OCI-LY7 (cell line): ENCODE results near the gene ZNF182. TPM values are rescaled to one million over a fixed set of nuclear protein-coding genes. Genes with fewer than 3 reads are reported as not detected.
"Not testable (repeated sequence)": the region's sequence is repeated elsewhere in the genome, so short reads cannot be mapped to it uniquely, and the experiment has no call there.

Source experiments
- BruUV-seq: library from RNA; stranded (reverse); fragments of 400-500 nt; replicated peaks from 2 replicates; lab custom pipeline; 2021; lab: Mats Ljungman, UMichigan
- CTCF ChIA-PET: fragments of 300-600 bp; sonication (Branson Sonifier 250); formaldehyde crosslinking; loops from one replicate; lab custom pipeline; 2022; ENCODE audit warnings: antibody characterized with exemption; ENCODE audit not compliant: unreplicated experiment; lab: Charles Lee
- POLR2A ChIA-PET: fragments of 300-600 bp; sonication (Branson Sonifier 250); formaldehyde crosslinking; loops from one replicate; lab custom pipeline; 2022; ENCODE audit warnings: antibody characterized with exemption; lab: Charles Lee
- DNase-seq: peaks from one replicate; pipeline ENCODE4 v3.0.0-alpha.2; 2015; ENCODE audit warnings: low spot score
- H2AFZ ChIP-seq: fragments of 200-600 bp; sonication (generic), shearing (Covaris generic); 2 replicates; pipeline ENCODE4 v1.6.1; 2014; ENCODE audit warnings: mild to moderate bottlenecking, antibody characterized with exemption, low read length, moderate library complexity
- H3K27ac ChIP-seq: fragments of 200-600 bp; sonication (generic); 2 replicates; pipeline ENCODE4 v1.5.1; 2014; ENCODE audit warnings: mixed run types, low read depth, mild to moderate bottlenecking, moderate library complexity, low read length, inconsistent platforms; ENCODE audit not compliant: poor library complexity, severe bottlenecking
- H3K36me3 ChIP-seq: fragments of 200-600 bp; sonication (generic); 2 replicates; pipeline ENCODE4 v1.6.1; 2014; ENCODE audit warnings: mild to moderate bottlenecking, antibody characterized with exemption, low read length, moderate library complexity, mixed read lengths; ENCODE audit not compliant: insufficient read depth
- H3K4me1 ChIP-seq: fragments of 200-600 bp; sonication (generic); 2 replicates; pipeline ENCODE4 v1.5.1; 2014; ENCODE audit warnings: mild to moderate bottlenecking, low read length; ENCODE audit not compliant: insufficient read depth, poor library complexity, severe bottlenecking
- H3K4me2 ChIP-seq: fragments of 200-600 bp; sonication (generic); 2 replicates; pipeline ENCODE4 v1.6.1; 2014; ENCODE audit warnings: mild to moderate bottlenecking, low read length
- H3K4me3 ChIP-seq: fragments of 200-600 bp; sonication (generic); 2 replicates; pipeline ENCODE4 v1.5.1; 2014; ENCODE audit warnings: mild to moderate bottlenecking, low read depth, low read length; ENCODE audit not compliant: poor library complexity, severe bottlenecking
- H3K79me2 ChIP-seq: fragments of 200-600 bp; sonication (generic); 2 replicates; pipeline ENCODE4 v1.6.1; 2016; ENCODE audit warnings: low read depth, mild to moderate bottlenecking, low read length, moderate library complexity, mixed read lengths; ENCODE audit not compliant: insufficient read depth
- H3K9me2 ChIP-seq: fragments of 200-600 bp; sonication (generic); 2 replicates; pipeline ENCODE4 v1.6.1; 2016; ENCODE audit warnings: mild to moderate bottlenecking, low read length, mixed read lengths; ENCODE audit not compliant: insufficient read depth
- H3K9me3 ChIP-seq: fragments of 200-600 bp; sonication (generic); 2 replicates; pipeline ENCODE4 v1.6.1; 2014; ENCODE audit warnings: mild to moderate bottlenecking, mixed run types, low read length, mixed read lengths
- H4K20me1 ChIP-seq: fragments of 200-600 bp; sonication (generic); 2 replicates; pipeline ENCODE4 v1.6.1; 2014; ENCODE audit warnings: mild to moderate bottlenecking, antibody characterized with exemption, low read length, moderate library complexity, mixed read lengths; ENCODE audit not compliant: insufficient read depth
- EZH2phosphoT487 ChIP-seq: fragments of 200-600 bp; sonication (generic); IDR thresholded peaks from 2 replicates; pipeline ENCODE4 v1.6.1; 2018; ENCODE audit warnings: low read depth, borderline replicate concordance, mild to moderate bottlenecking, mixed run types, antibody characterized with exemption, low read length, moderate library complexity, mixed read lengths
- intact Hi-C: fragments of 100-400 bp; cut with micrococcal nuclease; formaldehyde crosslinking; loops from one replicate; pipeline ENCODE4 v1.10.0; 2022; ENCODE audit not compliant: unreplicated experiment
- total RNA-seq, 2 experiments: library from RNA; depleted of rRNA in 1 of 2; stranded (reverse); fragments of >200 nt in 1 of 2; shearing (Covaris generic) in 1 of 2; gene quantifications; 2 replicates each; pipeline ENCODE4 v1.2.3, GENCODE V29; 2014 to 2022
- TF ChIP-seq, protein P1 (sequence below): fragments of 200-600 bp; sonication (generic); conservative IDR thresholded peaks from 2 replicates; pipeline ENCODE4 v1.5.1; 2014; ENCODE audit warnings: mild to moderate bottlenecking, antibody characterized with exemption, low read length, moderate library complexity, mixed read lengths

ZNF182 gene
- total RNA-seq, 2 experiments from 2014 or later: 6.1 to 9.8 TPM

DNA sequence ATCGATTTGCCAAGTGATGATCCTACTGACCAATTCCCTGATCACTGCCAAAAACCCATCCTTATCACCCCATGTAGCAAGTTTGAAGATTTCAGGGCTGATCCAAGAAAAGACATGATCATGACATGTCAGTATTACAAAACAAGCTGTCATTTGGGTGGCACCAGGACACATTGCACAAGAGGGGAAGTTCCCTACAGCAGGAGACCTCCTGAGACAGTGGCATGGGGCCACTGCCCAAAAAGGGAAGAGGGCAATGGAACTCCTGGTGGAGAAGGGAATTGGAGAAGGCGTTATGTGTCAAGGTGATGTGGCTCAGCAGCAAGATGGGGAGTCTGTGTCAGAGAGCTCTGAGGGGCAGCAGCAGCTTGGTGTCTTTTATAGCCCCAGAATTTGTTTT is 43.4 kb downstream of the ZNF182 start:
- ChIA-PET CTCF (no interaction called here), POLR2A (no interaction called here)
- peak overlapping the region; percentile 41 for H3K4me2 ChIP-seq
- DNase-seq: no peak
- H3K79me2 ChIP-seq: no peaks in the 10 kb centered on the region
- peaks cover 21% of the 10 kb centered on the region for H3K4me1 ChIP-seq
- H3K9me2 ChIP-seq: no peaks in the 10 kb centered on the region
- peak overlapping the region; percentile 27 for H3K4me3 ChIP-seq
- no peak overlapping the region for H3K27ac ChIP-seq
- H3K9me3 ChIP-seq: no peaks in the 10 kb centered on the region
- BruUV-seq: no TSS peak
- no peaks in the 10 kb centered on the region for H3K36me3 ChIP-seq
- TF ChIP-seq, protein P1, sequence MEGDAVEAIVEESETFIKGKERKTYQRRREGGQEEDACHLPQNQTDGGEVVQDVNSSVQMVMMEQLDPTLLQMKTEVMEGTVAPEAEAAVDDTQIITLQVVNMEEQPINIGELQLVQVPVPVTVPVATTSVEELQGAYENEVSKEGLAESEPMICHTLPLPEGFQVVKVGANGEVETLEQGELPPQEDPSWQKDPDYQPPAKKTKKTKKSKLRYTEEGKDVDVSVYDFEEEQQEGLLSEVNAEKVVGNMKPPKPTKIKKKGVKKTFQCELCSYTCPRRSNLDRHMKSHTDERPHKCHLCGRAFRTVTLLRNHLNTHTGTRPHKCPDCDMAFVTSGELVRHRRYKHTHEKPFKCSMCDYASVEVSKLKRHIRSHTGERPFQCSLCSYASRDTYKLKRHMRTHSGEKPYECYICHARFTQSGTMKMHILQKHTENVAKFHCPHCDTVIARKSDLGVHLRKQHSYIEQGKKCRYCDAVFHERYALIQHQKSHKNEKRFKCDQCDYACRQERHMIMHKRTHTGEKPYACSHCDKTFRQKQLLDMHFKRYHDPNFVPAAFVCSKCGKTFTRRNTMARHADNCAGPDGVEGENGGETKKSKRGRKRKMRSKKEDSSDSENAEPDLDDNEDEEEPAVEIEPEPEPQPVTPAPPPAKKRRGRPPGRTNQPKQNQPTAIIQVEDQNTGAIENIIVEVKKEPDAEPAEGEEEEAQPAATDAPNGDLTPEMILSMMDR: no peak
- no peak for TF ChIP-seq EZH2phosphoT487
- peak overlapping the region; percentile 25; the same call in 1 of the 2 replicates for H2AFZ ChIP-seq
- H4K20me1 ChIP-seq: no peaks in the 10 kb centered on the region
- intact Hi-C loops: no loop called here

DNA sequence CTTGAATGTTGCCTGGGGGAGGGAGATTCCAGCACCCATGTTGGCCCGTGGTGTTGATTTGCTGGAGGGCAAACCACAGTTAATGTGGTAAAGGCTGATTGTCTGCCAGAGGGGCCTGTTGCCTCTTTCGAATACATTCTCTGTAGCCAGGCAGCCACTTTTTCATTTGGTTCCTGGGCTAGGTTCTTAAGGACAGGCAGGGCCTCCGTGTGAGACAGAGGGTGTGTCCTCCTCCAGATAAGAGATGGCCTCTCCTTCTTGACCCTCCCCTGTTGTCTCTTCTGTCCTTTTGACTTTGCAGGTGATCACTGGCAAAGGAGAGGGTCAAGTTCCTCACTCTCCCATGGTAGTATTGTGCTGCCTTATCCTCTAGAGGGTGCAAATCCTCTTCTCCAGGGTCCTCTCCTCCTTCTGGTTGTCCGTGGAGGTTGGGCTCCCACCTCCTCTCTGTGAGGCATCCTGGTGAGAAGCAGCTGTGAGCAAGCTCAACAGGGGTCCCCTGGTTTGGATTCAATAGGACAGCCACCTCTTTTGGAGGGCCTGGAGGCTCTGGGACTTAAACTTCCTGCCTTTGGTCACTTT is 44.9 kb downstream of the ZNF182 start:
- Histone ChIP-seq H2AFZ (no peak overlapping the region), H3K9me3 (no peaks in the 10 kb centered on the region), H3K4me1 (peaks cover 21% of the 10 kb centered on the region), H4K20me1 (no peaks in the 10 kb centered on the region), H3K4me2 (no peak overlapping the region), H3K79me2 (no peaks in the 10 kb centered on the region), H3K9me2 (no peaks in the 10 kb centered on the region), H3K27ac (no peak overlapping the region), H3K4me3 (no peak overlapping the region), H3K36me3 (no peaks in the 10 kb centered on the region)
- no peak for TF ChIP-seq EZH2phosphoT487
- TF ChIP-seq, protein P1: peak; percentile 62
- intact Hi-C loops: loop anchor here (2.0 kb wide), 1 partner anchor 68 kb away; no protein-coding TSS in a partner anchor
- ChIA-PET POLR2A (no interaction called here), CTCF (interaction anchor here (0.6 kb wide), 1 partner anchor 314 kb away, joined by 3 read pairs; no protein-coding TSS in a partner anchor)
- BruUV-seq: no TSS peak
- peak; percentile 51 for DNase-seq

DNA sequence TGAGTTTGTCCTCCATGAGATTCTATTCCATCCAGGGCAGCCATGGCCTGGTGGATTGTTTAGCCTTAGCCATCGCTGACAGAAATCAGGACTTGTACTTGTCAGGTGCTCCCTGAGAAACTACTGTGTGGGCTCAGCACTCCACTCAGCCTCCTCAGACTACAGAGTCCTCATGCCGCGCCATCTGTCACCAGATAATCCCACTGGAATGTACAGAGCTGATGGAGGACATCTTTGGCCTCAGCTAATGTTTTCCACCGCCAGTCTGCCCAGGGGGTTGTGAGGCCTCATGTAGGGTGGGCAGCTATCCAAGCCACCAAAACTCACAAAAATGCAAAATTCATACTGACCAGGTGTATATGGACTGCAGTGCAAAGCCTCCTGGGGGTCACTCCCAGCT is 45.6 kb downstream of the ZNF182 start:
- H3K9me2 ChIP-seq, H3K36me3 ChIP-seq, H3K4me2 ChIP-seq, H3K27ac ChIP-seq, H3K4me3 ChIP-seq, H3K9me3 ChIP-seq, POLR2A ChIA-PET, H4K20me1 ChIP-seq, H3K79me2 ChIP-seq, DNase-seq, H2AFZ ChIP-seq, BruUV-seq: not testable (repeated sequence)
- CTCF ChIA-PET: interaction anchor here (0.6 kb wide), 1 partner anchor 314 kb away, joined by 3 read pairs; no protein-coding TSS in a partner anchor
- intact Hi-C loops: loop anchor here (2.0 kb wide), 1 partner anchor 69 kb away; no protein-coding TSS in a partner anchor
- peaks cover 21% of the 10 kb centered on the region for H3K4me1 ChIP-seq
